Activated CD4-positive, alpha-beta T cell treated with anti-CD3 and anti-CD28 coated beads, Interleukin-2, amount 50 U/mL, for 1 hour (primary cell): ENCODE data around the gene NELL1.

Experiments used
- DNase-seq: peaks from one replicate; pipeline ENCODE4 v3.0.0-alpha.2; 2020

NELL1 gene

DNA sequence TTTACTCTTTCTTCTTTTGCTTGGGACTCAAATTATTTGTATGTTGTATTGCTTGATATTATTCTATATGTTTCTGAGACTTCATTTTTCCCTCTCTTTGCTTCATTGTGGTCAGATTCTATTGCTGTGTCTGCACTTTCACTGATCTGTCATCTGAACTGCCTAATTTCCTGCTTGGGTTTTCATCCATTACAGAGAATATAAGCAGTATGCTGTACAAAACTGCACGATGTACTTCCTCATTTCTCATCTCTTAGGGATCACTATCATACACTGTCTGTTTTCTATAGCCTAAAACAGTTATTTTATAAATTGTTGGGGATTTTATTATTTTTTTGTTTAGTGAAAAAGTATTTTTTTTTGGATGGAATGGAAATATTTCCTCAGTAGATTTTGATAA is 786.8 kb downstream of the NELL1 start:
- no peak for DNase-seq

DNA sequence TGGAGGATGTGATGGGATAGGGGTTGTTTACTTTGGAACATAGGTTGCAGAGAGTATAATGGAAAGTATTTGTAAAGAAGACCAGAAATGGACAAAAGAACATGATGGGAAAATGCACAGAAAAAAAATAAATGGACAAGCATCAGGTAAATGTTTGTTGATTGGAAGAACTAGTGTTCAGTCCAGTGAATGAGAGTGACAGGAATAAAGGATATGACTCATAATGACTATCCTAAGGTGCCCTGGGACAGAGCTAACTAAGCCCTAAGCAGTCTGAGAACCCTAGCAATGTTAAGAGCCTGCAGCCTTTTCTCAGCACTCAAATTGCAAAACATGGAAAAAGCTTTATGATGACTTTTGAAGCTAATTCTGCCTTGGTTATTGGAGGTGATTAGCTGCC is 790.7 kb downstream of the NELL1 start:
- DNase-seq, result no peak

DNA sequence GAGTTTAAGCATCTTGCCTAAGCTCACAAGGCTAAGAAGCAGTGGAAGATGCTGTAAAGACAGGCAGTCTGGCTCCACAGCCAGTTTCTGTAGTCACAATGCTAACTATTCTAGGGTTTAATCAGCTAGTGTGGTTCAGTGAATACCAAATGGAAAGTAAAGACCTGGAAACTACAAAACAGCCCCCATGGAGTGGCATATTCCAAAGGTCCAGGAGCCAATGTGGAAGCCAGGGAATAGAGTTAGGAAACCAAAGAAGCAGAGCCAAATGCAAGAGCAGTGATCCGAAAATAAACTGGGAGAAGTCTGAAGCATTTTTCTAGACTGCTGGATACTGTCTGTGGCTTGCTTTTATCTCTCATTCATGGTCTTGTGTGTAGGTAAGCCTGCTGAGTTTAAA is 792.3 kb downstream of the NELL1 start:
- DNase-seq, result no peak

DNA sequence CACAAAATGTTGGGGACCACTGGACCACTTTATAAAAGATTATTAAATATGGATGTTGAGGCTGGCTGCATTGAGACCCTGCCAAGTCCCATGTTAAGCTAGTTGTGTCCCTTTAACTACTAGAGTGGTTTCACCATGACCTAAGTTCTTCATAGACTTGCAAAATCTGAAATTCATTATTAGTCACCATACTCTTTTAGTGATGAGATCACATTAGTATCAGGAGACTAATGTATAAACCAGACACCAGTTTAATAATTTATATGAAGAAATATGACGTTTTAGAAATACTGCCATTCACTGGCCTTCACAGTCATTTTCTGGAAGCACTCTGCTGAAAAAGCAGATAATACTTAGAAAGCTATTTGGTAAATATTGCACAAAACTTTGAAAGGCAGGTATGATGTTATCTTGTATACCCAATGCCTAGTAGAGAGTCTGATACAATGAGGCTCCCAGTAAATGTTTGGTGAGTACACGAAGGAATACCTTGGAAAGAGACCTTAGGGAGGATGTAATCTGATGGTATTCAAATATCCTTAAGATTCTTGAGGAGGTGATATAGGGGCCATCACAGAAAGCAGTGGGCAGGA is 795.3 kb downstream of the NELL1 start:
- no peak for DNase-seq

DNA sequence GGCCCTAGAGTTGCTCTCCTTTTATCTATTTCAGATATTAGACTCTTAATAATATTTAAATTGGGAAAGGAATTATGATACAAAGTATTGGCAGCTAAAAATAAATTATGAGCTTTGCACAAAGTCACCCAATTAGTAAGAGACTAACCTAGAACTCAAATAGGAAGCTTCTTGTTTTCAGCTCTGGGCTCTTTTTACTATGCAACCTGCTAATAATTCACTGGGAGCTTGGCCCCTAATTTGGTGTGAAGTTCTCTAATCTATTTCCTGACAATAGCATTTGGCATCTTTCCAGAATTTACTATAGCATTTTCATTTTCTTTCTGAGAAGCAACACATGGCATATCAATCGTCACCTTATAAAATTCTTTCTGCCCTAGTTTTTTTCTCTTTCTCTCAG is 795.8 kb downstream of the NELL1 start:
- DNase-seq, result no peak

DNA sequence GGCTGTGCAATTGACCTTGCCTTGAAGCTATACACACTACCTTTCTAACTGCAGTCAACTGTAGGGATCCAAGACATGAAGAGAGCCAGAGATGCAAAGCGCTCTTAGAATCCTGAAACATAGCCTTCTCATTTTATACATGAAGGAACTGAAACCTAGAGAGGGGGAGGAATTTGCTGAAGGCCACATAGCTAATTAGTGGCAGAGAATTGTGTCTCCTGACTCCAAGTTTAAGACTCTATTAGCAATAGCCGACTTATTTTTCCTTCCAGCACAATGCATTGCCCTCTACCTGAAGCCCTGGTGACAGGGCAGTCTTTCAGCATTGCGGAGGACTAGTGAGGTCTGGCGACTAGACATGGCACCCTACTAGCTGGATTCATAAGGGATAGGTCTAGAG is 796.5 kb downstream of the NELL1 start:
- no peak for DNase-seq

DNA sequence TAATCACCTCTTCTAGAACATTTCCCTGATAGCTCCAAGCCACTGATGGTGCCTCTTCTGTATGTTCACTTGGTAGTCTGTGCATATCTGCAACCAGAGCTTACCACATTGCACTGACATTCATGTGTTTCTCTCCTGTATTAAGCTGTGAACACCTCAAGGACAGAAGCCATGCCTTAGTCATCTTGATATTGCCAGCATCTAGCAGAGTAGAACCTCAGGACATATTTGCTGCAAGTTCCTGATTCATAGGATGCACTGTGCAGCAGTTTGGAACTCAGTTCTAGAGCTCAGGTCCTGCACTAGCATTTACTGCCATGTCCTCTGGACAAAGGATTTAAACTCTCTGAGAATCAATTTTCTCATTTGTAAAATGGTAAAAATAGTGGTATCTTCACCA is 801.1 kb downstream of the NELL1 start:
- no peak for DNase-seq

DNA sequence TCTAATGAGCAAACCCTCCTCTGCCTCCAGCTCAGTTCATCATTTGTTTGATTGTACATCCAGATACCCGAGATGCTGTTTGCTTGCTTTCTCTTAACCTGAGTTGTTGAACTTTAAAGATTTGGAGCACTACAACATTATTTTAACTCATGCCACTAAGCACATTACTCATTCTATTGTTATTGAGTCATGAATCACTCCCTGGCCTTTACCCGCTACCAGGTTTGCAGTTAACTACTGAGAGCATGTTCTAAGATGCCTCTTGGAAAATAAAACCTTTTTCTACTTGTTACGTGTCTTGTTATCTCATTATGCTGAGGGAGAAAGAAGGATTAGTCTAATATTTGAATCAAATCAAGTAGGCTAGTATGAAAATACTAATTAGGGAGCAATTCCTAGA is 802.9 kb downstream of the NELL1 start:
- no peak for DNase-seq

DNA sequence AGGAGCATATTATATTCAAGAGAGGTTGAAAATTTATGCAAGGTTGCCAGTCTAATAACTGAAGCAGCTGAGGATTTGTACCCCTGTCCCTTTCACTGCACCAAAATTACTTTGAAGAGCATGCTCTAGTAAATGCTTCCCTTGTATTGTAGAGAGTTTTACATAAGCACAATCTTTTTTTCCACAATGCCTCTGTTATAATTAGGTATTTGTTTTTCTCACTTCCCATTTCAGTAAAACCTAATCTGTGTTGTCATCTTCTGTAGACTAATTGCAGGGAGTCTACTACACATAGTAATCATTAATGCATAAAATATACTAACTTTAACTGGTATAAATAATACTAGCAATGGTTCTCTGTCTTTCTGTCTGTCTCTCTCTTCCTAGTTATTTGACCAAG is 805.1 kb downstream of the NELL1 start:
- no peak for DNase-seq

DNA sequence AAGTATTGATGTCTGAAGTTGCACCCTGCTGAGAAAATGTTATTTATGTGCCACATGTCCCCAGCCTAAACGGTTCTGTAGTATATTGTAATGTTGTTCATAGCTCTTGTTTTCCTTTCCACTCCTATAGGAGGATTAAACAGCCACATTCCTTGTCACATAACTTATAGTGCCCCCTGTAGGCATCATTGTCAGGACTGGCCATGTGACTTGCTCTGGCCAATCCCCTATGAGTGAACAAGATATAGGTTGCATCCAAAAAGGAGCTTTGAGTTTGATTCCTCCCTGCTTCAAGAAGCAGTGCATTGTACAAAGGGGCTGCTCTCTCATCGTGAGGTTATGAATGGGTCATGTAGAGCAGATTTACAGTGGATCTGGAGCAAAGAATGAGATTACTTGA is 805.9 kb downstream of the NELL1 start:
- DNase-seq, result no peak

DNA sequence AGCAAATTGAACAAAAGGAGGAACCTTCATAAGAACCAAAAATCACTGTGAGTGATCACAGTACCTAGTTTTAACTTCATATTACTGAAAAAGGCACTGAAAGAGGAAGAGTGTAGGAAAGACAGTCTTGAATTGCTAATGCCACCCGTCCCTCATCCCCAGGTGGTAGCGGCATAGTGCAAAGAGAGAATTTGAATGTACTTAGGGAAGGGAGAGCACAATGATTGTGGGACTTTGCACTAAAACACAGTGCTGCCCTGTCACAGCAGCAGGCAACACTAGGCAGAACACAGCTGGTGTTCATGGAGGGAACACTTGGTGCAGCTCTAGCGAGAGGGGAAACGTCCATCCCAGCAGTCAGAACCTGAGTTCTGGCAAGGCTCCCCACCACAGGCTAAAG is 807.2 kb downstream of the NELL1 start:
- DNase-seq, result no peak

DNA sequence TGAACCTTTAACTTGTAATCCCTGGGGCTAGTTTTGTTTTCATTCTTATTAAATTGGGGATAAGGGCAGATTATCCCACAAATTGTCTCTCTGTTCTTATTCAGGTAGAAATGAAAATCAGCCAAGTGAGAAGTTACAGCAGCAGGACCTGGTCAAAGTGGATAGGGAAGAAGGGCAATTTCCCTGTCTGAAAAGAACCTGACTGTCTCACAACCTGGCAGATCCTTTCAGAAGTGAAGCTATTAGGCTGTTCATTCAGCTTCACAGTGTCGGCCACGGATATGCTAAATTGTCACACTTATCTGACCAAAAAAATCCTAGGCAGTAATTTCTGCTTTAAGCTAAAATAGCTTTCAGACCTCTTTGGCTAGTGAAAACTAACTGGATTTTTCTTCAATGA is 810.9 kb downstream of the NELL1 start:
- DNase-seq, result no peak

DNA sequence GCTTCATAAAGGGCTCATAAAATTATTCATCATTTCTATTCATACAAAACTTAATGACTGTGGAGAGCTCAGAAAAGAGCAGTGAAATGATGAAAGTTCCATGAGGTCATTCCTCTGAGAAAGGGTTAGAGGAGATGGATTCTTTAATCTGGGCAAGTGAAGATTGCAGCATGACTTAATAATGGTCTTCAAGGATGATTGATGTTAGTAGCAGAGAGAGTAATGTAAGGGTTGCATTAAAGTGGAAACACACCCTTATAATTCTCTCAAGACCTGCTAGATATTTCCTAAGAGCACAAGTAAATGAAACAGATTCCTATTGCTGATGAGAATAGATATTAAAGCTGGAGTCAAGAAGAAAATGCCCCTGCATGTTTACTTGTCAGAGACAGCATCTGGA is 811.9 kb downstream of the NELL1 start:
- DNase-seq, result no peak

DNA sequence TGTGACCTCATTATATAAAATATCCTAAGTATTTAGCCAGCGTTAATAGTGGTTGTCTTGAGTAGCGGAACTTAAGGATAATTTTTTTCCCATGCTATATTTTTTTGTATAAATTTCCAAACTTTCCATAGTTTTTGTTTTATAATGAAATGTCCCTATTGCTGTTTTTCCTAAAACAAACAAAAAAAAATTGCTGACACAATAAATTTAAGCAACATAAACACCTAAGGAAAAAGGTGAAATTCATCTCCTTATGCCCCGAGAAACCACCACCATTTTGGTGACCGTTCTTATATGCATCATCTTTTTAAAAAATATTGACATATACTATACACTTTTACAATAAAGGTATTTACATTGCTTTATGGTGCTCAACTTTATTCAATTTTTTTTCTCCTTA is 814.7 kb downstream of the NELL1 start:
- no peak for DNase-seq

DNA sequence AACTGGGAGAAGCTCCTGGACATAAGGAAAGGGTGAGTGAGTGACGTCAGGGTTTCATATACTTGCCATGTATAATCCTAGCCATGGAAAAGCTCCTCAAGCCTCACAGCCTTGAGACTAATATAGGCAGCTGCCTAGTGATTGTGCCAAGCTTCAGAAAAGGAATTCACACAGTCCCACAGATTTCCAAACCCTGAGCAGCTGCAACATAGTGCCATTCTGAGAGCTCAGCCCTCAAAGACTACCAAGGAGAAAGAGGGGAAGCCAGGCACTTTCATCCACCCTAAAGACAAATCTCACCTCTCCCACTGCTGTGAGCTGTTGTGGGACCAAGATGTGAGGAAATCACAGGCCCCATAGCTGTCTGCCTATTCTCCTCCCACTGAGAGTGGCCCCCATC is 815.6 kb downstream of the NELL1 start:
- no peak for DNase-seq

DNA sequence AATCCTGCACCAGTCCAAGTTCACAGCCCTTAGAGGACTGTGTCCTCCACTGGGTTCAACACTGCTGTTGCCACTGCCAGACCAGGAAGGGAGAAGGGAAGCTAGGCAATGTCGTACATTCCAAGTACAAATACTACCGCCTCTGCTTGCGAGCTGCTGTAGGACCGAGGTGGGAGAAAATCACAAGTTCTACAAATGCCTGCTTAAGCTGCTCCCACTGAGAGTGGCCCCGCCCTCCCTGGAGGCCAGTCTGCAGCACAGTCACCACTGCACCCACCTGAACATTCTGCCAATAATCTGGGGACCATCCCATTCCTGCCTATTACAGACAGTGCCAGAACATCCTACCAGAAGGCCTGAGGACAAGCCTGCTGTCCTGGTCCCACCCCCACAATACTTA is 816.0 kb downstream of the NELL1 start:
- DNase-seq, result no peak

DNA sequence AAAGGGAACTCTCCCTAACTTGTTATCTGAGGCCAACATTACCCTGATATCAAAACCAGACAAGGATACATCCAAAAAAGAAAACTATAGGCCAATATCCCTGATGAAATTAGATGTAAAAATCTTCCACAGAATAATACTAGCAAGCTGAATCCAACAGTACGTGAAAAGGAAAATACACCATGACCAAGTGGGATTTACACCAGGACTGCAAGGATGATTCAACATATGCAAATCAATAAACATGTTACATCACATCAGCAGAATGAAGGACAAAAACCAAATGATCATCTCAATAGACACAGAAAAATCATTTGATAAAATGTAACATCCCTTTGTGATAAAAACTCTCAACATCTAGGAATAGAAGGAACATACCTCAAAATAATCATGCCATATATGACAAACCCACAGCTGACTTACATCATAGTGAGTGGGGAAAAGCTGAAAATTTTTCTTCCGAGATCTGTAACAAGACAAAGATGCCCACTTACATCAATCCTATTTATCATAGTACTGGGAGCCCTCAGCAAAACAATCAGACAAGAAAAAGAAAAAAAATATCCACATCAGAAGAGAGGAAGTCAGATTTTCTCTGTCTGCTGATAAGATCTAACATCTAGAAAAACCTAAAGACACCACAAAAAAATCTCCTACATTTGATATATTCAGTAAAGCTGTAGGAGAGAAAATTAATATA is 820.2 kb downstream of the NELL1 start:
- no peak for DNase-seq

DNA sequence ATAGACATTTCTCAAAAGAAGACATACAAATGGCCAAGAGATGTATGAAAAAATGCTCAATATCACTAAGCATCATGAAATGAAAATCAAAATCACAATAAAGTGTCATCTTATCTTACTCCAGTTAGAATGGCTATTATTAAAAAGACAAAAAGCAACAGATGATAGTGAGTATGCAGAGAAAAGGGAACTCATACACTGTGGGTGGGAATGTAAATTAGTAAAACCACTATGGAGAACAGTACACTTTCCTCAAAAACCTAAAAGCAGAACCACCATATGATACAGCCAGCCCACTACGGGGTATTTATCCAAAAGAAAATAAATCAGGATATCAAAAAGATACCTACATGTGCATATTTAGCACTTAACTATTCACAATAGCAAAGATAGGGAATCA is 823.5 kb downstream of the NELL1 start:
- no peak for DNase-seq

DNA sequence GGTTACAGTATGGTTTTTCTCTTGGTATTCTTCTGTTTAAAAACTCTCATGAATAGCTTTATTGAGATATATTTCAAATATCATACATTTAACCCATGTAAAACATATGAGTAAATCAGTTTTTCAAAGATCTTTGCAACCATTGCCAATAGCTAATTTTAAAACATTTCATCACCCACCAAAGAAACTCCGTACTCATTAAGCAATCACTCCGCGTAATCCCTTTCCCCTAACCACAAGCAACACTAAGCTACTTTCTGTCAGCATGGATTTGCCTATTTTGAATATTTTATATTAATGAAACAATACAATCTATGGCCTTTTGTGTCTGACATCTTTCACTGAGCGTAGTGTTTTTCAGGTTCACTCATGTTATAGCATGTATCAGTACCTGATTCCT is 825.6 kb downstream of the NELL1 start:
- no peak for DNase-seq

DNA sequence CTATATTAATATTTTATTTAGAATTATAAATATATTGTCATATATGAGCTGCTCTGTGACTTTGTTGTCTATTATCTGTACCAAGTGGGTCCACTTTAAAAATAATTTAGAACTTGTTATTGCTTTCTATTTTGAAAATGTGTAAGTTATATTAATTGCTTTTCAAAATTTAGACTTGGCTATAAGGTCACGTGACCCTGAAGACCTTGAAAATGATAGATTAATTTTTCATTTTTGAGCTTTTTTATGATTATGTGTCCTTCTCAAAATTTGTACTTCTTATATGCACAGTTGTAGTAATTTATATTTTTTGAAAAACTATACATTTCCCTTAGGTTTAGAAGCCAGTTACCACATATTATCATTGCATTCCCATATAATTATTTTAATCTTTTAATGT is 826.5 kb downstream of the NELL1 start:
- no peak for DNase-seq

DNA sequence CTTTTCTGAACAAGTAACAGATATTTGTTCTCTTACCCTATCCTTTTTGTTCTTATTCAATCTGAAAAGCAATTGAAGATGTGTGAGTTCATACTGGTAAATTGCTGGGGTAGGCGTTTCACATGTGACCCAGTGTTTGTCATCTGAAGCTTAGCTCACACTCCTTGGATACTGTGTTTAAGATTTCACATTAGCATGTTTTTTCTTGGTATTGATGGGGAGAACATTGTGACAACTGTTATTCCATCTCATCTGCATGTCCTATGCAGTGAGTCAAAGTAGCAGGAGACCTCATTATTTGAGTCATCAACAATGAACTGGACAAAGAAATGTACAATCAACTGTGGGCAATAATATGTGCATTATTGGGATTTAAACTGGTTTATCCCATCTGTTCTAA is 831.9 kb downstream of the NELL1 start:
- no peak for DNase-seq

DNA sequence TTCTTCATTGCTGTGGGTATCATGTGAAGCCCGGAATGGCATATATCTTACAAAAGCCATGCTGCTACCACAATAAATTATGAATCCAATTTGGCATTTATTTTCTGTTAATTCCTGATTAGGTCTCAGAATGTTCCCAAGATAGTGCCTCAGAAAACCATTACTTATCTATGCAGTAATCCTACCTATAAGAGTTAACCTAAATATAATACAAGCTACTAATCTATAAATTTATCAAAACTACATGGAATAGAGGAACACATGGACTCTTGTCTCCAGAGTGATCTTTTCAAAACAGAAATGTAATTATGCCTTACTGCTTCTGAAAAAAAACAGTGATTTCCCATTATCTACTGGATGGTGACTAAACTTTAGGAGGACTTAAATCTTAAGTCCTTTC is 835.7 kb downstream of the NELL1 start:
- DNase-seq, result no peak

DNA sequence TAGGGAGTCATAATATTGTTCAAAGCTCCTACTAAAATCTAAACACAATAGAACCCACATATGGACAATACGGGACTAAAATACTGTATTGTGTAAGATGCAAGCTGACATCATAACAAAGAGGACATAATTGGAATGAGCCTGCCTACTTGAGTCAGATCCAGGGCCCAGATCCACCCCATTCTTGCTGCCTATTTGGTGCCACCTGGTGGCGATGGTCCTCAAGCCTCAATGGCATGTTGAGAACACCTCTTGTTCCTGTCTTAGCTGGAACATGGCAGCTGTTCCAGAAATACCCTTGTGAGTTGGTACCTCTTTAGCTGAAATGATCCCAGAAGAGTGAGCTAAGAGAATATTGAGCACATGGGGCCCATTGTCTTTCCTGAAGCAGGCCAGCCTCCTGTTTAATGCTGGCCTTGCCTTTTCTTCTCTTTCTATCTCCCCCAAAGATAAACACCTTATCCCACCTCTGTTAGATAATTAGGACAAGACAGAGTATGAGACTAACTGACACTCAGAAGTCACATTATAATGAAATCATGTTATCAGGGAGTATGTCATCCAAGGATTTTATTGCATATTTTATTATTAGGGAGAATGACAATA is 842.6 kb downstream of the NELL1 start:
- no peak for DNase-seq

DNA sequence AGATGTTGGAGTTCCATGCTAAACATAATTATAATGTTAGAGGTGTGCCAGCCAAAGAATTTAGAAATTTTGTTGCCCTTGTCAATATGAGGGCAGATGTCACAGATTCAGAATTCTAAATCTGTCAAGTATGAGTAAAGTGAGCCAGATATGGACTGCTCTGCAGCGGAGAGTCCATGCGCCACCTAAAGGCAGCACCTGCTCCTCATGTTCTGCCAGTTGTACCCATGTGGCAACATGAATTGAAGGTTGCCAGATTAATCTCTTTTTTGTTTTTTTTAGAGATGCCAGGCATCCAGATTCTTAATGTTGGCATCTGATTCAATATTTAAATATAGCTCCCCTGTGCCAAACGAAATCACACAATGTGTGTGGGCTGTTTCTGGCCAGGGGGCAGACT is 844.9 kb downstream of the NELL1 start:
- no peak for DNase-seq

DNA sequence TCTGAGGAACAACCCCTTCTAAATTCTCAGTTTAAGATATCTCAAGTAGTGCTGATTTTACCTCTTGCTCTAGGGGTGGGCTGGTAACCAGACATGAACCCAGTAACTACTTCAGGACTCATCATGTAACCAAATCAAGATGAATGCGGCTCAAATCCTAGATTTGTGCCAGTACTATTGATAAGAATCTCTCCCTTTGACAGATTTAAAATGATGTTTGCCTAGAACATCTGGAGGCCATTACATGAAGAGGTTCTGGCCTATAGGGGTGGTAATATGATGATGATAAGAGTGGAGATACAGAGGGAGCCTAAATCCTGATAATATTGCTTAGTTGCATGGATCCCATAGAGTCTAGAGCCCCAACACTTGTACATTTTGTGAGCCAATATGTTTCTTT is 850.9 kb downstream of the NELL1 start:
- DNase-seq, result no peak
